HCT116 (cell line): ENCODE measurements around the gene DDX23. TPM values are rescaled to one million over a fixed set of nuclear protein-coding genes. Genes with fewer than 3 reads are reported as not detected.

Source experiments
- ATAC-seq: fragments of 200-7000 bp; cut with Tn5 transposase; 2 replicates; pipeline ENCODE4 v1.9.1; 2020; ENCODE audit warnings: mild to moderate bottlenecking, moderate library complexity
- BruUV-seq: library from RNA; stranded (reverse); fragments of 400-500 nt; replicated peaks from 2 replicates; lab custom pipeline; 2021; lab: Mats Ljungman, UMichigan
- CTCF ChIA-PET: fragments of 300-600 bp; sonication (Branson Sonifier 250); formaldehyde crosslinking; loops from one replicate; lab custom pipeline; 2021; ENCODE audit warnings: antibody characterized with exemption; lab: Charles Lee
- POLR2A ChIA-PET: fragments of 300-600, 350-600 bp; sonication (Branson Sonifier 250); formaldehyde crosslinking; loops from one replicate; lab custom pipeline; 2021; ENCODE audit warnings: antibody characterized with exemption; lab: Charles Lee
- RAD21 ChIA-PET, 2 experiments: fragments of 300-600 bp; sonication (Branson Sonifier 250); formaldehyde crosslinking; loops; one replicate each; lab custom pipeline; 2023; ENCODE audit warnings: low total read pairs in 2 of 2; ENCODE audit not compliant: uncharacterized antibody in 2 of 2, unreplicated experiment in 2 of 2, low non-redundant PET in 1 of 2; lab: Charles Lee
- DNase-seq: peaks from one replicate; pipeline ENCODE4 v3.0.0-alpha.2; 2010; ENCODE audit warnings: low read depth, low spot score
- H2AFZ ChIP-seq: fragments of 200-600 bp; shearing (Covaris generic), sonication (generic); 2 replicates; pipeline ENCODE4 v1.6.1; 2017; ENCODE audit warnings: low read depth, mixed run types, mixed read lengths, antibody characterized with exemption, low read length; ENCODE audit not compliant: poor library complexity, severe bottlenecking
- H3K27ac ChIP-seq: 2 replicates; pipeline ENCODE4 v1.5.1; 2012; ENCODE audit warnings: low read depth, low read length
- H3K27me3 ChIP-seq: fragments of 200-600 bp; sonication (generic); 2 replicates; pipeline ENCODE4 v1.6.1; 2016; ENCODE audit warnings: mixed run types, low read length, mixed read lengths; ENCODE audit not compliant: insufficient read depth
- H3K36me3 ChIP-seq, 2 experiments: fragments of 200-500 bp in 1 of 2; fragments of 200-600 bp in 1 of 2; sonication (Bioruptor generic) in 1 of 2; sonication (generic) in 1 of 2; 2 replicates each; pipeline versions ENCODE4 v1.5.1 to v1.6.1; 2014 to 2016; ENCODE audit warnings: low read length in 2 of 2, inconsistent platforms in 1 of 2, mixed read lengths in 1 of 2, mixed run types in 1 of 2; ENCODE audit not compliant: insufficient read depth in 2 of 2, control insufficient read depth in 1 of 2
- H3K4me1 ChIP-seq, 2 experiments: fragments of 200-600 bp in 1 of 2; sonication (generic) in 1 of 2; 2 replicates each; pipeline versions ENCODE4 v1.5.1 to v1.6.1; 2012 to 2017; ENCODE audit warnings: low read length in 2 of 2, inconsistent platforms in 1 of 2, mild to moderate bottlenecking in 1 of 2, mixed read lengths in 1 of 2, mixed run types in 1 of 2, moderate library complexity in 1 of 2; ENCODE audit not compliant: insufficient read depth in 2 of 2, control insufficient read depth in 1 of 2
- H3K4me2 ChIP-seq: fragments of 200-600 bp; sonication (generic); 2 replicates; pipeline ENCODE4 v1.6.1; 2017; ENCODE audit warnings: mixed run types, low read length, mixed read lengths
- H3K4me3 ChIP-seq, 2 experiments: fragments of 200-600 bp in 1 of 2; sonication (generic) in 1 of 2; replicated peaks in 1 of 2; 2 replicates each; pipeline ENCODE4 v1.5.1; 2011 to 2016; ENCODE audit warnings: low read length in 2 of 2, control low read depth in 1 of 2, low read depth in 1 of 2, mild to moderate bottlenecking in 1 of 2, mixed read lengths in 1 of 2, mixed run types in 1 of 2
- H3K79me2 ChIP-seq: fragments of 200-600 bp; sonication (generic); 2 replicates; pipeline ENCODE4 v1.6.1; 2017; ENCODE audit warnings: mild to moderate bottlenecking, mixed run types, low read length, moderate library complexity, mixed read lengths; ENCODE audit not compliant: insufficient read depth
- H3K9ac ChIP-seq: fragments of 200-600 bp; sonication (generic); 2 replicates; pipeline ENCODE4 v1.6.1; 2016; ENCODE audit warnings: low read length, mixed read lengths
- H3K9me2 ChIP-seq: fragments of 200-600 bp; sonication (generic), shearing (Covaris generic); 2 replicates; pipeline ENCODE4 v1.6.1; 2017; ENCODE audit warnings: mixed run types, mild to moderate bottlenecking, moderate library complexity; ENCODE audit not compliant: insufficient read depth
- H3K9me3 ChIP-seq, 2 experiments: fragments of 200-500 bp in 1 of 2; fragments of 200-600 bp in 1 of 2; sonication (Bioruptor generic) in 1 of 2; sonication (generic) in 1 of 2; 2 replicates each; pipeline ENCODE4 v1.6.1; 2014 to 2017; ENCODE audit warnings: low read length in 2 of 2, mixed read lengths in 2 of 2, inconsistent platforms in 1 of 2, low read depth in 1 of 2, mild to moderate bottlenecking in 1 of 2, mixed run types in 1 of 2, moderate library complexity in 1 of 2; ENCODE audit not compliant: control insufficient read depth in 1 of 2, insufficient read depth in 1 of 2
- H4K20me1 ChIP-seq: fragments of 200-600 bp; sonication (generic), shearing (Covaris generic); 2 replicates; pipeline ENCODE4 v1.6.1; 2017; ENCODE audit warnings: mixed run types, mild to moderate bottlenecking, moderate library complexity; ENCODE audit not compliant: insufficient read depth
- ELF1 ChIP-seq: IDR thresholded peaks from 2 replicates; pipeline ENCODE4 v1.6.1; 2012; ENCODE audit warnings: low read depth, borderline replicate concordance
- FOSL1 ChIP-seq: IDR thresholded peaks from 2 replicates; pipeline ENCODE4 v1.6.1; 2012; ENCODE audit warnings: low read depth
- JUND ChIP-seq: IDR thresholded peaks from 2 replicates; pipeline ENCODE4 v1.6.1; 2012
- MAX ChIP-seq: IDR thresholded peaks from 2 replicates; pipeline ENCODE4 v1.6.1; 2012
- POLR2AphosphoS5 ChIP-seq: IDR thresholded peaks from 2 replicates; pipeline ENCODE4 v1.6.1; 2011; ENCODE audit warnings: mild to moderate bottlenecking, low read depth, low read length, moderate library complexity
- SIN3A ChIP-seq: IDR thresholded peaks from 2 replicates; pipeline ENCODE4 v1.6.1; 2012; ENCODE audit warnings: low read depth
- YY1 ChIP-seq: IDR thresholded peaks from 2 replicates; pipeline ENCODE4 v1.6.1; 2011; ENCODE audit warnings: low read length, low read depth, moderate library complexity, mild to moderate bottlenecking; ENCODE audit not compliant: insufficient replicate concordance; ENCODE audit errors: extremely low read depth
- ZFX ChIP-seq: fragments of 450-650 bp; IDR thresholded peaks from 2 replicates; pipeline ENCODE4 v1.6.1; 2017
- intact Hi-C: fragments of 100-400 bp; cut with micrococcal nuclease; formaldehyde crosslinking; loops from 2 replicates; pipeline ENCODE4 v1.10.0; 2022
- total RNA-seq: library from RNA; stranded (reverse); gene quantifications from one replicate; pipeline ENCODE4 v1.2.1, GENCODE V29; 2021; ENCODE audit not compliant: unreplicated experiment

The DDX23 gene
- total RNA-seq, 1 experiment from 2014 or later, result 75.0 TPM

GRCh38 chr12:48817873-48818830 is 33.8 kb downstream of the DDX23 start, which contains the start of gene CACNB3:
CACNB3 (plus strand) TSS chr12:48818496; CDS start chr12:48818930, 434 bp downstream.
- peak within 1 kb of the TSS; percentile 76 for H3K4me2 ChIP-seq
- peak within 1 kb of the TSS; percentile 51 to 60 for H3K4me3 ChIP-seq
- no peaks in the 10 kb centered on the region for H3K79me2 ChIP-seq
- H3K4me1 ChIP-seq, result peaks cover 20 to 43% of the 10 kb centered on the region in 2 experiments
- TF ChIP-seq POLR2AphosphoS5 (peak; percentile 33; the same call in 1 of the 2 replicates), MAX (no peak)
- H3K9me3 ChIP-seq, result no peaks in the 10 kb centered on the region
- no peaks in the 10 kb centered on the region for H3K27me3 ChIP-seq
- H2AFZ ChIP-seq, result no peak within 1 kb of the TSS
- intact Hi-C loops, result no loop called here
- POLR2A ChIA-PET, result interaction anchor here (1.4 kb wide), 1 partner anchor 14 kb away, joined by 3 read pairs; no protein-coding TSS in a partner anchor
- no peaks in the 10 kb centered on the region for H3K36me3 ChIP-seq
- peak within 1 kb of the TSS; percentile 48 for H3K9ac ChIP-seq
- CTCF ChIA-PET, result interaction anchor here (1.9 kb wide), 1 partner anchor 170 kb away, joined by 5 read pairs; no protein-coding TSS in a partner anchor
- DNase-seq (no peak), ATAC-seq (peak; percentile 53)
- no TSS peak for BruUV-seq
- H3K27ac ChIP-seq, result peak within 1 kb of the TSS; percentile 30; the same call in 1 of the 2 replicates
- RAD21 ChIA-PET, result no interaction called here
- no peaks in the 10 kb centered on the region for H4K20me1 ChIP-seq
- no peaks in the 10 kb centered on the region for H3K9me2 ChIP-seq

GRCh38 chr12:48816143-48816854 is 35.7 kb downstream of the DDX23 start:
- H3K9ac ChIP-seq, result peak overlapping the region; percentile 78
- no peak overlapping the region for H2AFZ ChIP-seq
- peak overlapping the region; percentile 60 to 92 for H3K4me3 ChIP-seq
- no peak for DNase-seq
- no peaks in the 10 kb centered on the region for H4K20me1 ChIP-seq
- no peak for TF ChIP-seq SIN3A
- TF ChIP-seq POLR2AphosphoS5, result no peak
- TF ChIP-seq YY1, result no peak
- TF ChIP-seq JUND, result no peak
- TF ChIP-seq FOSL1, result no peak
- TF ChIP-seq ZFX, result no peak
- TF ChIP-seq ELF1, result no peak
- TF ChIP-seq, all 23 proteins: peak for 0
- ChIA-PET POLR2A (interaction anchor here (0.7 to 1.4 kb wide), 2 partner anchors 27 to 36 kb away, joined by 4 to 6 read pairs; partner anchors contain the start of genes ADCY6 and DDX23), RAD21 (interaction anchor here in 1 of 2 experiments (1.4 kb wide), 1 partner anchor 172 kb away, joined by 3 read pairs; no protein-coding TSS in a partner anchor), CTCF (interaction anchor here (0.7 to 1.9 kb wide), 9 partner anchors 11 to 172 kb away, joined by 3 to 17 read pairs (median 4); partner anchors contain the start of gene ARF3)
- Histone ChIP-seq H3K36me3 (no peaks in the 10 kb centered on the region), H3K27me3 (no peaks in the 10 kb centered on the region), H3K4me1 (peaks cover 22 to 47% of the 10 kb centered on the region in 2 experiments), H3K79me2 (no peaks in the 10 kb centered on the region), H3K27ac (peak overlapping the region; percentile 84; the same call in 1 of the 2 replicates), H3K4me2 (peak overlapping the region; percentile 100), H3K9me3 (no peaks in the 10 kb centered on the region), H3K9me2 (no peaks in the 10 kb centered on the region)
- intact Hi-C loops, result no loop called here
- BruUV-seq, result no TSS peak
- no peak for ATAC-seq
